Kasumi-1 (cell line): ENCODE data around the gene LTA.

Experiments used
- DNase-seq, 2 experiments: peaks; one replicate each; lab custom pipeline; 2025; lab: John Stamatoyannopoulos, UW

The LTA gene

GRCh38 chr6:31572041-31572911 lies at the start of gene LTA:
TSS of gene LTA (plus strand) at chr6:31572289. CDS start at chr6:31572743, 454 bp downstream.
- DNase-seq: no peak

- no peak for DNase-seq
These were observed 46.5 kb upstream of the LTA start for GRCh38 chr6:31525553-31525931.

- no peak for DNase-seq
These were observed 46.0 kb upstream of the LTA start for GRCh38 chr6:31525932-31526591.

- no peak for DNase-seq
These were observed 43.7 kb upstream of the LTA start for GRCh38 chr6:31528307-31528777.

GRCh38 chr6:31528821-31529328 lies 43.2 kb upstream of the LTA start, which contains the start of gene MCCD1:
TSS of gene MCCD1 (plus strand) at chr6:31528962. CDS start at chr6:31529015, 53 bp downstream.
- DNase-seq: no peak

GRCh38 chr6:31529329-31530150 lies 42.5 kb upstream of the LTA start:
- no peak for DNase-seq

GRCh38 chr6:31530659-31531058 lies 41.4 kb upstream of the LTA start:
- DNase-seq: no peak

GRCh38 chr6:31531162-31531561 lies 40.9 kb upstream of the LTA start:
- no peak for DNase-seq

GRCh38 chr6:31531771-31532643 lies 40.1 kb upstream of the LTA start:
- DNase-seq: no peak

- DNase-seq: no peak
These were observed 39.2 kb upstream of the LTA start for GRCh38 chr6:31532644-31533454.

GRCh38 chr6:31533455-31533841 lies 38.6 kb upstream of the LTA start:
- no peak for DNase-seq

- DNase-seq: no peak
These were observed 38.1 kb upstream of the LTA start for GRCh38 chr6:31534011-31534410.

- DNase-seq: no peak
These were observed 37.5 kb upstream of the LTA start for GRCh38 chr6:31534521-31535040.

- DNase-seq: no peak
These were observed 36.4 kb upstream of the LTA start for GRCh38 chr6:31535538-31536324.

- DNase-seq: no peak
These were observed 33.2 kb upstream of the LTA start for GRCh38 chr6:31538805-31539400.

- DNase-seq: no peak
These were observed 31.4 kb upstream of the LTA start for GRCh38 chr6:31540640-31541039.

GRCh38 chr6:31541059-31541657 lies 30.9 kb upstream of the LTA start:
- peak; percentile 33 to 60 for DNase-seq
